ENCODE data around the gene THAP4.

Gene THAP4

DNA sequence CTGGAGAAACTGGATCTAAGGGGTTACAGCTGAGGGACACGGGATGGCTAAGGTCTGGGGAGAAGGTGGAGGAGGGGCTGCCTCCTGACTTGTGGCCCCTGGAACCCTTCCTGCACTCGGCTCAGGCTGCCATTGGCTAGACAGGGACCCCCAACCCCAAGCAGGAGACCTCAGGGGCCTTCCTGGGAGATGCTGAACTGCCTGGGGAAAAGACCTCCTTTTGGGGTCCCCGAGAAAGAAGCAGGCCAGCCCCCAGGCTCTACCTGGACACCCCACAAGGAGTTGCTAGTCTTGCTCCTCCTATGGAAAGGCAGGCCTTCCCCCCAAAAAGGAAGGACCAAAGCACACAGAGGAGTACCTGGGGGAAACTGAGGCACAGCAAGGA, 88.5 kb downstream of the THAP4 start:
- TF ChIP-seq TAF1 (IDR thresholded peaks at IDR 0.05; ENCODE audit: borderline replicate concordance, insufficient read depth, low read length), result no peak
- TF ChIP-seq SIN3A (IDR thresholded peaks at IDR 0.05; ENCODE audit: borderline replicate concordance, insufficient read depth, low read length), result no peak
- no peak for TF ChIP-seq FOXP2 (optimal IDR thresholded peaks at IDR 0.05; ENCODE audit: borderline replicate concordance, extremely low read depth, extremely low read length, insufficient read depth)
- TF ChIP-seq, protein P1, sequence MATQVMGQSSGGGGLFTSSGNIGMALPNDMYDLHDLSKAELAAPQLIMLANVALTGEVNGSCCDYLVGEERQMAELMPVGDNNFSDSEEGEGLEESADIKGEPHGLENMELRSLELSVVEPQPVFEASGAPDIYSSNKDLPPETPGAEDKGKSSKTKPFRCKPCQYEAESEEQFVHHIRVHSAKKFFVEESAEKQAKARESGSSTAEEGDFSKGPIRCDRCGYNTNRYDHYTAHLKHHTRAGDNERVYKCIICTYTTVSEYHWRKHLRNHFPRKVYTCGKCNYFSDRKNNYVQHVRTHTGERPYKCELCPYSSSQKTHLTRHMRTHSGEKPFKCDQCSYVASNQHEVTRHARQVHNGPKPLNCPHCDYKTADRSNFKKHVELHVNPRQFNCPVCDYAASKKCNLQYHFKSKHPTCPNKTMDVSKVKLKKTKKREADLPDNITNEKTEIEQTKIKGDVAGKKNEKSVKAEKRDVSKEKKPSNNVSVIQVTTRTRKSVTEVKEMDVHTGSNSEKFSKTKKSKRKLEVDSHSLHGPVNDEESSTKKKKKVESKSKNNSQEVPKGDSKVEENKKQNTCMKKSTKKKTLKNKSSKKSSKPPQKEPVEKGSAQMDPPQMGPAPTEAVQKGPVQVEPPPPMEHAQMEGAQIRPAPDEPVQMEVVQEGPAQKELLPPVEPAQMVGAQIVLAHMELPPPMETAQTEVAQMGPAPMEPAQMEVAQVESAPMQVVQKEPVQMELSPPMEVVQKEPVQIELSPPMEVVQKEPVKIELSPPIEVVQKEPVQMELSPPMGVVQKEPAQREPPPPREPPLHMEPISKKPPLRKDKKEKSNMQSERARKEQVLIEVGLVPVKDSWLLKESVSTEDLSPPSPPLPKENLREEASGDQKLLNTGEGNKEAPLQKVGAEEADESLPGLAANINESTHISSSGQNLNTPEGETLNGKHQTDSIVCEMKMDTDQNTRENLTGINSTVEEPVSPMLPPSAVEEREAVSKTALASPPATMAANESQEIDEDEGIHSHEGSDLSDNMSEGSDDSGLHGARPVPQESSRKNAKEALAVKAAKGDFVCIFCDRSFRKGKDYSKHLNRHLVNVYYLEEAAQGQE (IDR thresholded peaks at IDR 0.05; ENCODE audit: insufficient read depth in 1 of 2, low read depth in 2 of 2, low read length in 2 of 2), result no peak
- no peak for TF ChIP-seq POLR2AphosphoS5 (IDR thresholded peaks at IDR 0.05; ENCODE audit: low read depth, low read length)

DNA sequence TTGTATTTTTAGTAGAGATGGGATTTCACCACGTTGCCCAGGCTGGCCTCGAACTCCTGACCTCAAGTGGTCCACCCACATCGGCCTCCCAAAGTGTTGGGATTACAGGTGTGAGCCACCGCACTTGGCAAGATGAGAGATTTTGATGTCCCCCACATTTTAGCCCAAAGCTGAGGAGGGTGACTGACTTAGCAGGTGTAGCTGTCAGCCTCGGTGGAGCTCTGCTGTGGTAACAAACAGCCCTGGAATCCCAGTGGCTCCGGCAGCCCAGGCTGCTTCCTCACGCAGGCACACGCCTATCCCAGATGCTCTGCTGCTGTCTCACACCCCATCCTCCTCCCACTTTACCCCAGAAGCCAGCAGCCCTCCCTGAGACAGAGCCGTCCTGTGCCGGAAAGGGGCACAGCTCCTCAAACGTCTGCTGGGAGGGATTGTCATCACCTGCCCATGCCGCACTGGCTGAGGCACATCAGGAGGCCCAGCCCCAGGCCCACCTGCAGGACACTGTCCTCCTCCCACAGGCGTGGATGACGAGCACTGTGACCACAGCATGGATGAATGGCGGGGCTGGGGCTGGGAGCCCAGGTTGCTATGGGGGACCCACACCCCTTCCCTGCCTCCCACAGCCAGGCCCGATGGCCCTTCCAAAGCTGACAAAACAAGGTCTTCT, 89.0 kb downstream of the THAP4 start:
- TF ChIP-seq POLR2AphosphoS5 (IDR thresholded peaks at IDR 0.05; ENCODE audit: low read depth, low read length) (no peak), SIN3A (IDR thresholded peaks at IDR 0.05; ENCODE audit: borderline replicate concordance, insufficient read depth, low read length) (no peak)
- TF ChIP-seq, protein P1 (IDR thresholded peaks at IDR 0.05; ENCODE audit: insufficient read depth in 1 of 2, low read depth in 2 of 2, low read length in 2 of 2), result no peak

- TF ChIP-seq FOXP2 (optimal IDR thresholded peaks at IDR 0.05; ENCODE audit: borderline replicate concordance, extremely low read depth, extremely low read length, insufficient read depth) (peak; percentile 21), SIN3A (IDR thresholded peaks at IDR 0.05; ENCODE audit: borderline replicate concordance, insufficient read depth, low read length) (no peak)
These were observed 90.0 kb downstream of the THAP4 start for GRCh38 chr2:241546771-241547498.

DNA sequence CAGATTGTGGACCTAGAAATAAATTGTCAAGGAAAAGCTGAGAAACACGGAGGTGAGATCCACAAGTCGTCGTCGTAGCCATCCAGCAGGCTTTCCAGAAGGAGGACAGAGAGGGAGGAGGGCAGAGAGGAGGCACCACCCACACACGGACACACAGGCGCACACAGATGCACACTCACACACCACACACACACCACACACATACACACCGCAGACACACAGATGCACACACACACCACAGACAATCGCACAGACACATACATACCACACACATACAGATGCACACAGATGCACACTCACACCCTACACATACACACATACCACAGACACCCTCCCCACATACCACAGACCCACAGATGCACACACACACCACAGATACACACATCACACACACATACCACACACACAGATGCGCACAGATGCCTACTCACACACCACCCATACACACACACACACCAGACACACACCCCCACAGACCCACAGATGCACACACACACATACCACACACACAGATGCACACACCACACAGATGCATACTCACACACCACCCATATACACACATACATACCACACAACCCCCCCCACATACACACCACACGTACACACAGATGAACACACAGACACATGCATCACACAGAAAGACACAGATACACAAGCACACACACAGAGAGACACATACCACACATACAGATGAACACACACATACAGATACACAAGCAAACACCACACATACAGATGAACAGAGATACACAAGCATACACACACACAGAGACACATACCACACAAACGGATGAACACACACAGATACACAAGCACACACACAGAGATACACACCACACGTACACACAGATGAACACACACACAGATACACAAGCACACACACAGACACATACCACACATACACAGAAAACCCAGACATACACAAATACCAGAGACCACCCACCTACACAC, 91.2 kb downstream of the THAP4 start:
- no peak for TF ChIP-seq POLR2AphosphoS5 (IDR thresholded peaks at IDR 0.05; ENCODE audit: low read depth, low read length)
- TF ChIP-seq TAF1 (IDR thresholded peaks at IDR 0.05; ENCODE audit: borderline replicate concordance, insufficient read depth, low read length), result no peak
- no peak for TF ChIP-seq SIN3A (IDR thresholded peaks at IDR 0.05; ENCODE audit: borderline replicate concordance, insufficient read depth, low read length)
- TF ChIP-seq FOXP2 (optimal IDR thresholded peaks at IDR 0.05; ENCODE audit: borderline replicate concordance, extremely low read depth, extremely low read length, insufficient read depth), result no peak

DNA sequence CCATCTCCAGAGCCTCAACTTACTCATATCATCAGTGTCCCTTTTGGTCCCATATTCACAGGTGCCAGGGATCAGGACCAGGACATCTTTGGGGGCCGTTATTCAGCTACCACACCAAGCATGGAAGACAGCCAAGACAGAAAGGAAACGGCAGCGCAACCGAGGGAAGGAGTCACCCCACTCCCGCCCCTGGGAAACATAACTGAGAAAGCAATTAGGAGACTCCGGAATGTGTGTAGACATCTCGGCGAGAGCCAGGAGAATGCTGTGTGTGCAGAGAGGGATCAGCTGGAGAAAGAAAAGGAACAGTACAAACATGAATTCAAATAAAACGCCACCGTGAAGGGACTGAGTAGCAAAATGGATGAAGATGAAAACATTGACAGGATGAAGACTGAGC, 91.9 kb downstream of the THAP4 start:
- TF ChIP-seq POLR2AphosphoS5 (IDR thresholded peaks at IDR 0.05; ENCODE audit: low read depth, low read length) (no peak), SIN3A (IDR thresholded peaks at IDR 0.05; ENCODE audit: borderline replicate concordance, insufficient read depth, low read length) (no peak)

GRCh38 chr2:241542278-241542605, 94.7 kb downstream of the THAP4 start:
- TF ChIP-seq, protein P1 (IDR thresholded peaks at IDR 0.05; ENCODE audit: insufficient read depth in 1 of 2, low read depth in 2 of 2, low read length in 2 of 2), result no peak
- TF ChIP-seq POLR2AphosphoS5 (IDR thresholded peaks at IDR 0.05; ENCODE audit: low read depth, low read length) (no peak), TAF1 (IDR thresholded peaks at IDR 0.05; ENCODE audit: borderline replicate concordance, insufficient read depth, low read length) (no peak), SIN3A (IDR thresholded peaks at IDR 0.05; ENCODE audit: borderline replicate concordance, insufficient read depth, low read length) (no peak), FOXP2 (optimal IDR thresholded peaks at IDR 0.05; ENCODE audit: borderline replicate concordance, extremely low read depth, extremely low read length, insufficient read depth) (no peak)
